Thymus (tissue), 11 donors: Measurements from ENCODE around the gene MARCHF9. TPM values are rescaled to one million over a fixed set of nuclear protein-coding genes. Genes with fewer than 3 reads are reported as not detected.
A peak's percentile ranks its signal among the peaks of the same experiment; 100 is the strongest.

Experiments used
- DNase-seq, 9 donors: peaks; one replicate each; pipeline ENCODE4 v3.0.0-alpha.2; 2013; ENCODE audit warnings: low spot score in 9 of 9, low read depth in 6 of 9, missing footprints in 1 of 9
- H3K27ac ChIP-seq, 2 donors: one replicate each; pipeline ENCODE4 v1.5.1; 2013; ENCODE audit warnings: control low read depth in 1 of 2, low read depth in 1 of 2, low read length in 1 of 2, mild to moderate bottlenecking in 1 of 2, moderate library complexity in 1 of 2
- H3K27me3 ChIP-seq, 2 donors: one replicate each; pipeline ENCODE4 v1.5.1; 2013; ENCODE audit warnings: low read length in 1 of 2; ENCODE audit not compliant: control insufficient read depth in 2 of 2, insufficient read depth in 1 of 2
- H3K36me3 ChIP-seq, 2 donors: one replicate each; pipeline ENCODE4 v1.5.1; 2013; ENCODE audit warnings: low read length in 1 of 2, mild to moderate bottlenecking in 1 of 2, moderate library complexity in 1 of 2; ENCODE audit not compliant: control insufficient read depth in 2 of 2, insufficient read depth in 2 of 2
- H3K4me1 ChIP-seq, 2 donors: one replicate each; pipeline ENCODE4 v1.5.1; 2013; ENCODE audit warnings: low read length in 2 of 2; ENCODE audit not compliant: control insufficient read depth in 2 of 2, insufficient read depth in 2 of 2
- H3K4me3 ChIP-seq, 2 donors: one replicate each; pipeline ENCODE4 v1.5.1; 2013; ENCODE audit warnings: low read length in 2 of 2, control low read depth in 1 of 2, mild to moderate bottlenecking in 1 of 2
- H3K9me3 ChIP-seq, 2 donors: one replicate each; pipeline ENCODE4 v1.5.1; 2013; ENCODE audit warnings: low read length in 1 of 2, mild to moderate bottlenecking in 1 of 2; ENCODE audit not compliant: control insufficient read depth in 2 of 2, insufficient read depth in 1 of 2
- WGBS: extraction: QIAGEN DNeasy Blood & Tissue Kit; methylation state at CpG from one replicate; pipeline ENCODE4 v1.1.7; 2013; 5-methylcytosine and 5-hydroxymethylcytosine counted together
- polyA plus RNA-seq: library from polyadenylated mRNA; stranded (reverse); fragments of 200-250 nt; gene quantifications from one replicate; pipeline ENCODE4 v1.2.3, GENCODE V29; 2013
- total RNA-seq: library from RNA; stranded (reverse); fragments of 120-200 nt; gene quantifications from one replicate; pipeline ENCODE4 v1.2.4, GENCODE V29; 2013
- donor health status: healthy.

The MARCHF9 gene
- total and polyA plus RNA-seq, 2 donors, result 10.7 to 54.9 TPM

GRCh38 chr12:57756406-57757341, 1.8 kb downstream of the MARCHF9 start:
- Histone ChIP-seq H3K27me3 (peaks cover 2 to 14% of the 10 kb centered on the region in 2 donors), H3K4me1 (peaks cover 24 to 41% of the 10 kb centered on the region in 2 donors), H3K27ac (no peak overlapping the region), H3K9me3 (peaks cover 0 to 2% of the 10 kb centered on the region in 2 donors), H3K4me3 (peak overlapping the region; percentile 52 to 88), H3K36me3 (peaks cover 16 to 18% of the 10 kb centered on the region in 2 donors)
- 37% methylated on average over 22 of the region's 22 CpGs for WGBS
- DNase-seq, result peak in 4 of 9 donors; percentile 55 to 86 (median 78)

- peaks cover 21 to 35% of the 10 kb centered on the region in 2 donors for H3K4me1 ChIP-seq
- H3K36me3 ChIP-seq, result peaks cover 16 to 18% of the 10 kb centered on the region in 2 donors
- H3K4me3 ChIP-seq, result no peak overlapping the region
- H3K9me3 ChIP-seq, result peaks cover 0 to 2% of the 10 kb centered on the region in 2 donors
- DNase-seq, result no peak
- 98% methylated on average over 4 of the region's 4 CpGs for WGBS
- no peak overlapping the region for H3K27ac ChIP-seq
- H3K27me3 ChIP-seq, result peaks cover 2 to 16% of the 10 kb centered on the region in 2 donors
These were observed 2.9 kb downstream of the MARCHF9 start for GRCh38 chr12:57757771-57758170.

DNA sequence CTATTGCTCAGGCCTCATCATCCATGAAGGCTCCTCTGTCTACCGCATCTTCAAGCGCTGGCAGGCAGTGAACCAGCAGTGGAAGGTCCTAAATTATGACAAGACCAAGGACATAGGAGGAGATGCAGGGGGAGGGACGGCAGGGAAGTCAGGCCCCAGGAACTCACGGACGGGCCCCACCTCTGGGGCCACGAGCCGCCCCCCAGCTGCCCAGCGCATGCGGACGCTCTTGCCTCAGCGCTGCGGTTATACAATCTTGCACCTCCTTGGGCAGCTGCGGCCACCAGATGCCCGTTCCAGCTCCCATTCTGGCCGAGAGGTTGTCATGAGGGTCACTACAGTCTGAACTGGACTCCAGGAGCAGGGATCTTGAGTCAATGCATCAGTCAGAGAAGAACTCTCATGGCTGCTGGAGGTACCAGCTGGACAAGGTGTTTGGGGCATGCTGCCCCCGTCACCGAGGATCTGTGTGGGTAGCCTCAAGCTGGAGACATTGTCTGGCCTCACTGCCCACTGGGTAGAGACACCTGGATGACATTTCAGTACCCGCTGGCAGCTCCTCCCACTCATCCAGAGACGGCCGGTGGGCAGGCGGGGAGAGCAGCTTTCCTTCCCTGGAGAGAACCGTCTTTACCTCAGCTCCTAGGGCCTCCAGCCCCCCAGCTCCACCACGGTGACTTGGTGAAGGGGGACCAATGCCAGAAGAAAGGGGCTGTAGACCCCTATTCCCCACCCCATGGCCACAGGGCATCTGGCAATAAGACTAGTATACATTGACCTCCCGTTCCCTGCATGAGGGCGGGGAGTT, 3.9 kb downstream of the MARCHF9 start:
- WGBS, result 98% methylated on average over 25 of the region's 25 CpGs
- H3K4me1 ChIP-seq, result peaks cover 15 to 25% of the 10 kb centered on the region in 2 donors
- H3K9me3 ChIP-seq, result peaks cover 0 to 2% of the 10 kb centered on the region in 2 donors
- no peak overlapping the region for H3K4me3 ChIP-seq
- peaks cover 5 to 26% of the 10 kb centered on the region in 2 donors for H3K27me3 ChIP-seq
- H3K36me3 ChIP-seq, result peaks cover 16 to 18% of the 10 kb centered on the region in 2 donors
- no peak overlapping the region for H3K27ac ChIP-seq
- DNase-seq, result no peak

GRCh38 chr12:57759360-57759980, 4.6 kb downstream of the MARCHF9 start:
- peaks cover 12 to 33% of the 10 kb centered on the region in 2 donors for H3K27me3 ChIP-seq
- H3K4me1 ChIP-seq, result peaks cover 10 to 20% of the 10 kb centered on the region in 2 donors
- peak in 1 of 9 donors; percentile 61 for DNase-seq
- H3K36me3 ChIP-seq, result peaks cover 16 to 18% of the 10 kb centered on the region in 2 donors
- 42% methylated on average over 3 of the region's 3 CpGs for WGBS
- no peak overlapping the region for H3K27ac ChIP-seq
- H3K9me3 ChIP-seq, result peaks cover 0 to 2% of the 10 kb centered on the region in 2 donors
- H3K4me3 ChIP-seq, result no peak overlapping the region

GRCh38 chr12:57760347-57760982, 5.6 kb downstream of the MARCHF9 start:
- DNase-seq, result no peak
- H3K9me3 ChIP-seq, result peaks cover 0 to 10% of the 10 kb centered on the region in 2 donors
- H3K27me3 ChIP-seq, result peaks cover 19 to 43% of the 10 kb centered on the region in 2 donors
- no peak overlapping the region for H3K4me3 ChIP-seq
- peaks cover 16 to 18% of the 10 kb centered on the region in 2 donors for H3K36me3 ChIP-seq
- H3K27ac ChIP-seq, result no peak overlapping the region
- peaks cover 12 to 27% of the 10 kb centered on the region in 2 donors for H3K4me1 ChIP-seq
- 97% methylated on average over 3 of the region's 3 CpGs for WGBS

- Histone ChIP-seq H3K27me3 (peaks cover 27 to 44% of the 10 kb centered on the region in 2 donors), H3K4me1 (peaks cover 14 to 28% of the 10 kb centered on the region in 2 donors)
- no peak for DNase-seq
These were observed 6.6 kb downstream of the MARCHF9 start for GRCh38 chr12:57761391-57761998.

DNA sequence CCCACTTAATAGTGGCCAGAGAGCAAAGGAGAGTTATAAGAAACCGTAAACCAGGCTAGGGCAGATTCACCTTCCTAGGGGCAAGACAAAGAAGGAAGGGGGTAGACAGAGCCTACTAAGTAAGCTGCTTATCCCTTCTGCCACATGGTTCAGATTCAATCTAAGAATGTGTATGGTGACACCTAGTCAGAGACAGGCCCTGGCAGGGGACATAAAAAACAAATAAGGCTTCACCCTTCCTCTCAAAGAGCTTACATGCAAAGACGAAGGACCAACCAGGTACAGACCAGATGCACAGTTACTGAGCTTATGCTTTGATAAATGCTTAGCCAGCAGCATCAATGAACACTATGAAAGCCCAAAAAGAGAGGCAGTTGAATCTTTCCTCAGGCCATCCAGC, 7.6 kb downstream of the MARCHF9 start:
- over 99% methylated on average over 2 of the region's 2 CpGs for WGBS
- Histone ChIP-seq H3K9me3 (peaks cover 0 to 14% of the 10 kb centered on the region in 2 donors), H3K4me3 (no peak overlapping the region), H3K4me1 (peaks cover 10 to 29% of the 10 kb centered on the region in 2 donors), H3K27ac (no peak overlapping the region), H3K36me3 (peaks cover 16 to 18% of the 10 kb centered on the region in 2 donors), H3K27me3 (peaks cover 37 to 49% of the 10 kb centered on the region in 2 donors)
- no peak for DNase-seq

More at GRCh38 chr12:57761391-57761998, 6.6 kb downstream of the MARCHF9 start:
- H3K27ac ChIP-seq, result no peak overlapping the region
- H3K9me3 ChIP-seq, result peaks cover 0 to 16% of the 10 kb centered on the region in 2 donors
- no peak overlapping the region for H3K4me3 ChIP-seq
- 97% methylated on average over 4 of the region's 4 CpGs for WGBS
- peaks cover 16 to 18% of the 10 kb centered on the region in 2 donors for H3K36me3 ChIP-seq
